ENCODE measurements around the gene KLKB1. TPM values are rescaled to one million over a fixed set of nuclear protein-coding genes. Genes with fewer than 3 reads are reported as not detected.

Gene KLKB1
- total RNA-seq, 1 donor from 2014 or later = not detected

DNA sequence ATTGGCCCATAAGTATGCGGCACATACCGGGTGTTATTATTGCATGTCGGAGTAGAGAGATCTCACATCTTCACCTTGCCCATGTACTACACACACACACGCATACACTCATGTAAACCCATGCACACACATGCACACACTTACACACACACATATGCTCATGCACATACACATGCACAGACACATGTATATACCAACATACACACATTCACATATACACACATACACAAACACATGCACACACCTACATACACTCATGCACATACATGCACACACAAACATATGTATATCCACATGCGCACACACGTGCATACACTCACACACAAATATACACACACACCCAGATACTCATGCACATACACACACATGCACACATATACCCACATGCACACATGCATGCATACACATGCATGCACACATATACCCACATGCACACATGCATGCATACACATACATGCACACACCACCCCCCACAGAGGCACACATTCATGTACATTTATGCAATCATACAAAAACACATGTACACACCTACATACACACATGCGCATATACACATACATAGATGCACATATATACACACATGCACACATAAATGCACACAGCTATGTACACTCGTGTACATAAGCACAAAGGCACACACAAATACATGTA is 24.7 kb upstream of the KLKB1 start:
- H3K27ac Mint-ChIP-seq (ENCODE audit: unreplicated experiment) = no peak overlapping the region
- no peaks in the 10 kb centered on the region for H3K36me3 Mint-ChIP-seq (ENCODE audit: low read depth, unreplicated experiment)
- no peak overlapping the region for H3K4me3 ChIP-seq (ENCODE audit: insufficient read depth, low read depth, low read length)

DNA sequence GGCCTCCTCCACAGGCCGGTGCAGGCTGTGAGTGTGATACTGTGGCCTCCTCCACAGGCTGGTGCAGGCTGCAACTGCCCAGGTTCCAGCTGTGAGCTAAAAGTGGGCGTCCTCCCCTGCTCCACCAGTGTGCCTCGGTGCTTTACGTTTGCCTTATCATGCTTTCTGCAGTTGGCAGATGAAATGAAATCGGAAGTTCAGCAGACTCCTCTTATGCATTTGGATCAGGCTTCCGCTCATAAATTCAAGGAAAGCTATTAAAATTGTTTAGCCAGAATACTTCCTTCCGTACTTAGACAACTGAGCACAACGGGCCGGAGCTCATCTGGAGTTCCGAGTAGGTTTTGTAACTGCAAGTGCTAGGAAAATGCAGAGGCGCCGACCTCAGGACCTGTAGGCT is 23.9 kb upstream of the KLKB1 start:
- H4K20me1 ChIP-seq (ENCODE audit: insufficient read depth, low read length) = no peaks in the 10 kb centered on the region
- peak overlapping the region; percentile 81 for H3K4me2 ChIP-seq (ENCODE audit: low read length)
- H3K4me3 ChIP-seq (ENCODE audit: insufficient read depth, low read depth, low read length) = no peak overlapping the region
- H3K9me3 ChIP-seq (ENCODE audit: insufficient read depth, low read depth, low read length) = no peaks in the 10 kb centered on the region
- H3K27me3 ChIP-seq (ENCODE audit: insufficient read depth, low read length) = no peaks in the 10 kb centered on the region
- no peak for DNase-seq (ENCODE audit: low read depth)
- FAIRE-seq = no peak
- H2AFZ ChIP-seq (ENCODE audit: low read depth, low read length) = no peak overlapping the region
- no peaks in the 10 kb centered on the region for H3K36me3 ChIP-seq (ENCODE audit: insufficient read depth, low read length)
- no peak overlapping the region for H3K4me3 Mint-ChIP-seq (ENCODE audit: unreplicated experiment)
- no peaks in the 10 kb centered on the region for H3K4me1 ChIP-seq (ENCODE audit: insufficient read depth, low read length)
- H3K9me3 Mint-ChIP-seq (ENCODE audit: unreplicated experiment) = peaks cover 6% of the 10 kb centered on the region
- no peak for TF ChIP-seq EZH2 (IDR thresholded peaks at IDR 0.05; ENCODE audit: insufficient read depth, low read length)
- TF ChIP-seq, protein P1, sequence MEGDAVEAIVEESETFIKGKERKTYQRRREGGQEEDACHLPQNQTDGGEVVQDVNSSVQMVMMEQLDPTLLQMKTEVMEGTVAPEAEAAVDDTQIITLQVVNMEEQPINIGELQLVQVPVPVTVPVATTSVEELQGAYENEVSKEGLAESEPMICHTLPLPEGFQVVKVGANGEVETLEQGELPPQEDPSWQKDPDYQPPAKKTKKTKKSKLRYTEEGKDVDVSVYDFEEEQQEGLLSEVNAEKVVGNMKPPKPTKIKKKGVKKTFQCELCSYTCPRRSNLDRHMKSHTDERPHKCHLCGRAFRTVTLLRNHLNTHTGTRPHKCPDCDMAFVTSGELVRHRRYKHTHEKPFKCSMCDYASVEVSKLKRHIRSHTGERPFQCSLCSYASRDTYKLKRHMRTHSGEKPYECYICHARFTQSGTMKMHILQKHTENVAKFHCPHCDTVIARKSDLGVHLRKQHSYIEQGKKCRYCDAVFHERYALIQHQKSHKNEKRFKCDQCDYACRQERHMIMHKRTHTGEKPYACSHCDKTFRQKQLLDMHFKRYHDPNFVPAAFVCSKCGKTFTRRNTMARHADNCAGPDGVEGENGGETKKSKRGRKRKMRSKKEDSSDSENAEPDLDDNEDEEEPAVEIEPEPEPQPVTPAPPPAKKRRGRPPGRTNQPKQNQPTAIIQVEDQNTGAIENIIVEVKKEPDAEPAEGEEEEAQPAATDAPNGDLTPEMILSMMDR (IDR thresholded peaks at IDR 0.05; ENCODE audit: insufficient read depth, low read depth, low read length) = no peak
- no peak overlapping the region for H3K27ac ChIP-seq (ENCODE audit: low read depth, low read length)
- H3K79me2 ChIP-seq (ENCODE audit: insufficient read depth, low read length) = no peaks in the 10 kb centered on the region
- no peaks in the 10 kb centered on the region for H3K27me3 Mint-ChIP-seq (ENCODE audit: low read depth, unreplicated experiment)
- no peak overlapping the region for H3K9ac ChIP-seq (ENCODE audit: low read length)
- no peaks in the 10 kb centered on the region for H3K36me3 Mint-ChIP-seq (ENCODE audit: low read depth, unreplicated experiment)
- H3K4me1 Mint-ChIP-seq (ENCODE audit: low read depth, unreplicated experiment) = no peaks in the 10 kb centered on the region
- no peak overlapping the region for H3K27ac Mint-ChIP-seq (ENCODE audit: unreplicated experiment)

More for the DNA sequence above, 24.7 kb upstream of the KLKB1 start:
- no peaks in the 10 kb centered on the region for H3K27me3 ChIP-seq (ENCODE audit: insufficient read depth, low read length)
- DNase-seq (ENCODE audit: low read depth) (no peak), FAIRE-seq (peak; percentile 9)
- no peak overlapping the region for H3K4me2 ChIP-seq (ENCODE audit: low read length)
- Mint-ChIP-seq H3K27me3 (ENCODE audit: low read depth, unreplicated experiment) (no peaks in the 10 kb centered on the region), H3K4me1 (ENCODE audit: low read depth, unreplicated experiment) (no peaks in the 10 kb centered on the region), H3K4me3 (ENCODE audit: unreplicated experiment) (no peak overlapping the region), H3K9me3 (ENCODE audit: unreplicated experiment) (peaks cover 6% of the 10 kb centered on the region)
- no peak overlapping the region for H2AFZ ChIP-seq (ENCODE audit: low read depth, low read length)
- no peak overlapping the region for H3K27ac ChIP-seq (ENCODE audit: low read depth, low read length)
- H3K9ac ChIP-seq (ENCODE audit: low read length) = no peak overlapping the region
- no peaks in the 10 kb centered on the region for H3K36me3 ChIP-seq (ENCODE audit: insufficient read depth, low read length)
- H3K79me2 ChIP-seq (ENCODE audit: insufficient read depth, low read length) = no peaks in the 10 kb centered on the region
- no peaks in the 10 kb centered on the region for H4K20me1 ChIP-seq (ENCODE audit: insufficient read depth, low read length)
- H3K9me3 ChIP-seq (ENCODE audit: insufficient read depth, low read depth, low read length) = no peaks in the 10 kb centered on the region
- H3K4me1 ChIP-seq (ENCODE audit: insufficient read depth, low read length) = no peaks in the 10 kb centered on the region
- TF ChIP-seq, protein P1 (IDR thresholded peaks at IDR 0.05; ENCODE audit: insufficient read depth, low read depth, low read length) = no peak
- no peak for TF ChIP-seq EZH2 (IDR thresholded peaks at IDR 0.05; ENCODE audit: insufficient read depth, low read length)

DNA sequence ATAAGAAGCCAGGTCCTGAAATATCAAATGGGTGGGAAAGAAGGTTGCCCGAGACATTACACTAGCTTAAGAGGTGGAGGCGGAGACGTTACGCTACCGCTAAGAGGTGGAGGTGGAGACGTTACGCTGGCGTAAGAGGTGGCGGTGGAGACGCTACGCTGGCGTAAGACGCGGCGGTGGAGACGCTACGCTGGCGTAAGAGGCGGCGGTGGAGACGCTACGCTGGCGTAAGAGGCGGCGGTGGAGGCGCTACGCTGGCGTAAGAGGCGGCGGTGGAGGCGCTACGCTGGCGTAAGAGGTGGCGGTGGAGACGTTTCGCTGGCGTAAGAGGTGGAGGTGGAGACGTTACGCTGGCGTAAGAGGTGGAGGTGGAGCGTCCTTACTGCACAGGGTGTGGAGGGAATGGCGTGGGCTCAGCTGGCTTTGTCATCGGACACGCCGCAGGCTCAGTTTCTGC is 23.2 kb upstream of the KLKB1 start:
- H3K9me3 Mint-ChIP-seq (ENCODE audit: unreplicated experiment) = peaks cover 6% of the 10 kb centered on the region
- DNase-seq (ENCODE audit: low read depth) = peak; percentile 8
- H3K36me3 Mint-ChIP-seq (ENCODE audit: low read depth, unreplicated experiment) = peaks cover 6% of the 10 kb centered on the region
- Histone ChIP-seq H3K4me2 (ENCODE audit: low read length) (peak overlapping the region; percentile 81), H2AFZ (ENCODE audit: low read depth, low read length) (peak overlapping the region; percentile 12), H3K9me3 (ENCODE audit: insufficient read depth, low read depth, low read length) (no peaks in the 10 kb centered on the region), H3K27ac (ENCODE audit: low read depth, low read length) (peak overlapping the region; percentile 37), H3K27me3 (ENCODE audit: insufficient read depth, low read length) (no peaks in the 10 kb centered on the region), H3K9ac (ENCODE audit: low read length) (peak overlapping the region; percentile 53), H3K36me3 (ENCODE audit: insufficient read depth, low read length) (no peaks in the 10 kb centered on the region), H3K4me1 (ENCODE audit: insufficient read depth, low read length) (no peaks in the 10 kb centered on the region), H4K20me1 (ENCODE audit: insufficient read depth, low read length) (no peaks in the 10 kb centered on the region), H3K79me2 (ENCODE audit: insufficient read depth, low read length) (no peaks in the 10 kb centered on the region), H3K4me3 (ENCODE audit: insufficient read depth, low read depth, low read length) (peak overlapping the region; percentile 45)
- H3K27me3 Mint-ChIP-seq (ENCODE audit: low read depth, unreplicated experiment) = no peaks in the 10 kb centered on the region
- FAIRE-seq = no peak
- TF ChIP-seq, protein P1 (IDR thresholded peaks at IDR 0.05; ENCODE audit: insufficient read depth, low read depth, low read length) = no peak
- TF ChIP-seq EZH2 (IDR thresholded peaks at IDR 0.05; ENCODE audit: insufficient read depth, low read length) = no peak
- H3K27ac Mint-ChIP-seq (ENCODE audit: unreplicated experiment) = no peak overlapping the region
- no peaks in the 10 kb centered on the region for H3K4me1 Mint-ChIP-seq (ENCODE audit: low read depth, unreplicated experiment)
- H3K4me3 Mint-ChIP-seq (ENCODE audit: unreplicated experiment) = no peak overlapping the region

Data from astrocyte (in vitro differentiated cells and primary cell).